Mucosa of rectum (tissue), 2 donors: ENCODE data around the gene SIGLEC1.

ENCODE experiments used
- H3K27ac ChIP-seq, 2 donors: one replicate each; pipeline ENCODE4 v1.7.0; 2013; ENCODE audit warnings: inconsistent platforms in 2 of 2, low read depth in 2 of 2, low read length in 2 of 2
- H3K27me3 ChIP-seq, 2 donors: one replicate each; pipeline ENCODE4 v1.7.0; 2013; ENCODE audit warnings: low read length in 2 of 2; ENCODE audit not compliant: control insufficient read depth in 2 of 2, insufficient read depth in 2 of 2
- H3K36me3 ChIP-seq, 2 donors: one replicate each; pipeline ENCODE4 v1.7.0; 2013; ENCODE audit warnings: low read length in 2 of 2; ENCODE audit not compliant: control insufficient read depth in 2 of 2, insufficient read depth in 2 of 2
- H3K4me1 ChIP-seq, 2 donors: one replicate each; pipeline ENCODE4 v1.7.0; 2013; ENCODE audit warnings: low read length in 2 of 2, mild to moderate bottlenecking in 1 of 2; ENCODE audit not compliant: control insufficient read depth in 2 of 2, insufficient read depth in 2 of 2
- H3K4me3 ChIP-seq, 2 donors: one replicate each; pipeline ENCODE4 v1.7.0; 2013; ENCODE audit warnings: low read length in 2 of 2
- H3K9ac ChIP-seq, 2 donors: one replicate each; pipeline ENCODE4 v1.7.0; 2013; ENCODE audit warnings: low read length in 2 of 2, low read depth in 1 of 2, mild to moderate bottlenecking in 1 of 2
- H3K9me3 ChIP-seq, 2 donors: one replicate each; pipeline ENCODE4 v1.7.0; 2013; ENCODE audit warnings: low read length in 2 of 2; ENCODE audit not compliant: control insufficient read depth in 2 of 2
- donor health status: healthy.
- donor health status: Normal muscosa, but diverticular disease.

The SIGLEC1 gene

GRCh38 chr20:3716195-3716834 lies 3.9 kb upstream of the SIGLEC1 start:
- no peak overlapping the region for H3K27ac ChIP-seq
- H3K4me3 ChIP-seq: no peak overlapping the region
- no peaks in the 10 kb centered on the region for H3K36me3 ChIP-seq
- no peaks in the 10 kb centered on the region for H3K9me3 ChIP-seq
- H3K4me1 ChIP-seq: no peaks in the 10 kb centered on the region
- no peak overlapping the region for H3K9ac ChIP-seq
- no peaks in the 10 kb centered on the region for H3K27me3 ChIP-seq

GRCh38 chr20:3714092-3714491 lies 1.7 kb upstream of the SIGLEC1 start:
- H3K9me3 ChIP-seq: no peaks in the 10 kb centered on the region
- H3K36me3 ChIP-seq: no peaks in the 10 kb centered on the region
- H3K4me3 ChIP-seq: no peak overlapping the region
- H3K9ac ChIP-seq: no peak overlapping the region
- no peaks in the 10 kb centered on the region for H3K4me1 ChIP-seq
- H3K27ac ChIP-seq: no peak overlapping the region
- H3K27me3 ChIP-seq: no peaks in the 10 kb centered on the region

DNA sequence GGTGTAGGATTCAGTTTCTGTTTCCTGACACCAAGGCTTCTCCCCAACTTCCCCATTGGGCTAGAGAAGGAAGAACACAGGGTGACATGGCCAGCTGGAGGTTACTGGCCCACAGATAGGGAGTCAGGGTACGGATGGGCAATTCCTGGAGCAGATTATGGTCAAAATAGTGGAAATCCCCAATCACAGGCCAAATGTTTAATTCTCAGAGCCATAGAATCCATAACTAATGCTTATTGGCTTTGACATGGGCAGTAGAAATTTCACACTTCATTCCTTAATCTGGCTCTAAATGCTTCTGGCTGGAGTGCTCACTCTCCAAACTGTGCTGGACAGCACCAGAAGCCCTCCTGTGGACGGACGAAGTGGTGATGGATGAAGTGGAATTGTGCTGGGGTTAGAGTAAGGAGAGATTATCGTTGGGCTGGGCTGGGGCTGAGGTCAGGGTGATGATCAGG lies 887 bp downstream of the SIGLEC1 start:
- no peak overlapping the region for H3K27ac ChIP-seq
- no peaks in the 10 kb centered on the region for H3K4me1 ChIP-seq
- no peaks in the 10 kb centered on the region for H3K27me3 ChIP-seq
- peak overlapping the region in 1 of 2 donors; percentile 9 for H3K4me3 ChIP-seq
- no peak overlapping the region for H3K9ac ChIP-seq
- H3K9me3 ChIP-seq: no peaks in the 10 kb centered on the region
- H3K36me3 ChIP-seq: no peaks in the 10 kb centered on the region

DNA sequence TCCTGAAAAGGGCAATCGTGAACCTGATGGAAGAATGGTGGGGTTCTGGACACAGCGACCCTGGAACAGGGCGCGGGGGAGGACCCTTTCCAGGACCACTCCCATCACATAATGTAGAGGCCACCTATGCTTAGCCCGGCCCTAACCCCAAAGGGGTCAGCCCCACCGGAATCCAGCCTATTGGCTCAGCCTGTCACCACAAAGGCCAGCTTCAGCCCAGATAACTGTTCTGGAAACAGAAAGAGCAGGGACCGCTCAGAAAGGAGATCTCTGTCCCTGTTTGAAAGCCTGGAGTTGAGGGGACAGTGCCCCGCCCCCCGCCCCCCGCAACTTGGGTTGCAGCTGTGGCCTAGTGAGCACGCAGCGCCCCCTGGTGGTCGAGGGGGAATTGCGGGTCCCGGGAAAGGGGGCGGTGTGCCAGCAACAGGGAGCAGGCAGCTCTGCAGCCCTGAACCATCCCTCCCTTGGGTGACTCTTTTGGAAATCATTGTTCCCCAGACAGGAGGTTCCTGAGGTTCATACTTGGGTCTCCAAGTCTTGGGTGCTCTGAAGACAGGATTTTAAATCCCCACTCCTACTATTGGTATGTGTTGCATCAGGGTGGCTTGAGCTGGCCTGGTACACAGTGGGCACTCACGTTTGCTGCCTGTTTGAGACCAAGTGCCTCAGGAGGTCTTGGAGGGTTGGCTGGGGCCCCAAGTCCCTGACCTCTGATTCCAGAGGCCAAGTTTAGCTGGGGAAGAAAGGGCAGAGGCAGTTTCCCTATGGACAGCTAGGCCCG lies 1.5 kb downstream of the SIGLEC1 start:
- Histone ChIP-seq H3K27ac (peak overlapping the region; percentile 14 to 23), H3K36me3 (no peaks in the 10 kb centered on the region), H3K9me3 (no peaks in the 10 kb centered on the region), H3K4me1 (no peaks in the 10 kb centered on the region), H3K4me3 (peak overlapping the region in 1 of 2 donors; percentile 2), H3K9ac (no peak overlapping the region), H3K27me3 (no peaks in the 10 kb centered on the region)

GRCh38 chr20:3710011-3710466 lies 2.4 kb downstream of the SIGLEC1 start:
- no peaks in the 10 kb centered on the region for H3K36me3 ChIP-seq
- no peak overlapping the region for H3K9ac ChIP-seq
- no peaks in the 10 kb centered on the region for H3K9me3 ChIP-seq
- H3K4me1 ChIP-seq: no peaks in the 10 kb centered on the region
- peak overlapping the region; percentile 14 to 23 for H3K27ac ChIP-seq
- no peaks in the 10 kb centered on the region for H3K27me3 ChIP-seq
- no peak overlapping the region for H3K4me3 ChIP-seq

DNA sequence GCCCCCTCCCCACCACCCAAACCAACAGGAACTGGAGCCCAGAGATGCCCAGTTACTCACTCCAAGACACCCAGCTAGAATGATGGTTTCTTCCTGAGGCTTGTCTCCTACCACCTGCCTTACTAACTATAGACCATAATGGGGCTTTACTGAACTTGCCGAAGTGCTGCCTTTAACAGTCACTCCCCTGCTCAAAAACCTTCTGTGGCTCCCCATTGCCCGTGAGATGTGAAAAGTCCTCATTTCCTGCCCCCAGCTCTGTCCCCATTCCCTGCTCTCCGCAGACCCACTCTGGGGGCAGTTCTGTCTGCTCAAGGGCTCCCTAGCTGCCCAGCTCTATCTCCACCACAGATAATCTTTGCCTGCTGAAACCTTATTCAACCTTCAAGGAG lies 4.9 kb downstream of the SIGLEC1 start:
- Histone ChIP-seq H3K9ac (no peak overlapping the region), H3K27me3 (no peaks in the 10 kb centered on the region), H3K27ac (no peak overlapping the region), H3K36me3 (no peaks in the 10 kb centered on the region), H3K4me1 (no peaks in the 10 kb centered on the region), H3K9me3 (no peaks in the 10 kb centered on the region), H3K4me3 (no peak overlapping the region)

- no peaks in the 10 kb centered on the region for H3K4me1 ChIP-seq
- H3K27me3 ChIP-seq: no peaks in the 10 kb centered on the region
- H3K9me3 ChIP-seq: no peaks in the 10 kb centered on the region
- no peak overlapping the region for H3K9ac ChIP-seq
- no peak overlapping the region for H3K27ac ChIP-seq
- no peak overlapping the region for H3K4me3 ChIP-seq
- H3K36me3 ChIP-seq: no peaks in the 10 kb centered on the region
These were observed 5.5 kb downstream of the SIGLEC1 start for GRCh38 chr20:3706774-3707507.

DNA sequence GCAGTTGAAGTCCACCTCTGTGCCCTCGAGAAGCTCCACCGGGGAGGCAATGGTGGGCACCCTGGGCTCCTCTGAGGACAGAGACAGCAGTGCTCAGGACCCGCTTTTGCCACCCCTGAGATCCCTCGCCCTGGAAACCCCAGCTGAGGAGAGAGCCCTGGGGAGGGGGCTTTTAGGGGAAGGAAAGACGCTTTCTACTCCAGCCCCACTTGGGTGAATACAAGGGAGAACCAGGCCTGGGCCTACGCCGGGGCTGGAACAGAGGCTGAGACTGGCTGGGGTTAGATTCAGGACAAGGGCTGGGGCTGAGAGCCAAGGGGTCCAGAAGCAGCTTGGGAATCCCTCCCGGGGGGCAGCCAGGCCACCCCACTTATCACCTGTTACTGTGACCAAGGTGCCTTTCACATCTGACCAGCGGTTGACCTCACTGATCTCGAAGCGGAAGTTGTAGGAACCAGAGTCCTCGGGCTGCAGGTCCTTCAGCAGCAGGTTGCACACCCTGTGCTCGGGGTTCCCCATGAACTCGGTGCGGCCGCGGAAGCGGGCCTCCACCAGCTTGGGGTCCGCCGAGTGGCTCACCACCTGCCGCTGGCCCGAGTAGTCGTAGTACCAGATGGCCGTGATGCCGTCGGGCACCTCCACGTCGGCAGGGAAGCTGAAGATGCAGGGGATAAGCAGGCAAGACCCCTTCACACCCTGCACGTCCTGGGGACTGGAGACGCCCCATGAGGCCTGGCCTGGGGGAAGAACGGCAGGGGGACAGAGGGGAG lies 6.2 kb downstream of the SIGLEC1 start:
- H3K36me3 ChIP-seq: no peaks in the 10 kb centered on the region
- H3K4me1 ChIP-seq: no peaks in the 10 kb centered on the region
- no peaks in the 10 kb centered on the region for H3K27me3 ChIP-seq
- no peak overlapping the region for H3K27ac ChIP-seq
- no peak overlapping the region for H3K4me3 ChIP-seq
- H3K9ac ChIP-seq: no peak overlapping the region
- H3K9me3 ChIP-seq: no peaks in the 10 kb centered on the region

DNA sequence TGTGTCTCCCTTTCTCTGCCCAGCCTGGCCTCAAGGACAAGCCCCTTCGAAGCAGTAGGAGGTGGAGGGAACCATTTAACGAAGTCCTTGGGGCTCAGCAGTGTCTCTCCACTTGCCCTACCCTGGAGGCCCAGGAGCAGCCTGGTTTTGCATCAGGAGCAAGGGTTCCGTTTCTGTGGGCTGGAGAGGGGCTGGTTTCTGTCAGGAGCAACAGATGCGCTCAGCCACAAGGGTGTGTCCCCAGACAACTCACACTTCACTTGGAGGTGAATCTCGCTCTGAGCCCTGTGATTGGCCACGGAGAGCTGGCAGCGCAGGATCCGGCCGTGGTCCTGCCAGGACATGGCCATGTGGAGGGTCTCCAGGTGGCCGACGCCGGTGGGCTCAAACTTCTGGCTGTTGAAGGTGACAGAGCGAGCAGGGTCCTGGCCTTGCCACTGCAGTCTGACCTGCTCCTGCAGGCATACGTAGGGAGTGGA lies 6.9 kb downstream of the SIGLEC1 start:
- H3K27ac ChIP-seq: no peak overlapping the region
- no peaks in the 10 kb centered on the region for H3K27me3 ChIP-seq
- H3K4me3 ChIP-seq: no peak overlapping the region
- H3K9me3 ChIP-seq: no peaks in the 10 kb centered on the region
- H3K36me3 ChIP-seq: no peaks in the 10 kb centered on the region
- H3K4me1 ChIP-seq: no peaks in the 10 kb centered on the region
- no peak overlapping the region for H3K9ac ChIP-seq
